ENCODE data around the gene SLC26A9.

Gene SLC26A9, protein sequence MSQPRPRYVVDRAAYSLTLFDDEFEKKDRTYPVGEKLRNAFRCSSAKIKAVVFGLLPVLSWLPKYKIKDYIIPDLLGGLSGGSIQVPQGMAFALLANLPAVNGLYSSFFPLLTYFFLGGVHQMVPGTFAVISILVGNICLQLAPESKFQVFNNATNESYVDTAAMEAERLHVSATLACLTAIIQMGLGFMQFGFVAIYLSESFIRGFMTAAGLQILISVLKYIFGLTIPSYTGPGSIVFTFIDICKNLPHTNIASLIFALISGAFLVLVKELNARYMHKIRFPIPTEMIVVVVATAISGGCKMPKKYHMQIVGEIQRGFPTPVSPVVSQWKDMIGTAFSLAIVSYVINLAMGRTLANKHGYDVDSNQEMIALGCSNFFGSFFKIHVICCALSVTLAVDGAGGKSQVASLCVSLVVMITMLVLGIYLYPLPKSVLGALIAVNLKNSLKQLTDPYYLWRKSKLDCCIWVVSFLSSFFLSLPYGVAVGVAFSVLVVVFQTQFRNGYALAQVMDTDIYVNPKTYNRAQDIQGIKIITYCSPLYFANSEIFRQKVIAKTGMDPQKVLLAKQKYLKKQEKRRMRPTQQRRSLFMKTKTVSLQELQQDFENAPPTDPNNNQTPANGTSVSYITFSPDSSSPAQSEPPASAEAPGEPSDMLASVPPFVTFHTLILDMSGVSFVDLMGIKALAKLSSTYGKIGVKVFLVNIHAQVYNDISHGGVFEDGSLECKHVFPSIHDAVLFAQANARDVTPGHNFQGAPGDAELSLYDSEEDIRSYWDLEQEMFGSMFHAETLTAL

DNA sequence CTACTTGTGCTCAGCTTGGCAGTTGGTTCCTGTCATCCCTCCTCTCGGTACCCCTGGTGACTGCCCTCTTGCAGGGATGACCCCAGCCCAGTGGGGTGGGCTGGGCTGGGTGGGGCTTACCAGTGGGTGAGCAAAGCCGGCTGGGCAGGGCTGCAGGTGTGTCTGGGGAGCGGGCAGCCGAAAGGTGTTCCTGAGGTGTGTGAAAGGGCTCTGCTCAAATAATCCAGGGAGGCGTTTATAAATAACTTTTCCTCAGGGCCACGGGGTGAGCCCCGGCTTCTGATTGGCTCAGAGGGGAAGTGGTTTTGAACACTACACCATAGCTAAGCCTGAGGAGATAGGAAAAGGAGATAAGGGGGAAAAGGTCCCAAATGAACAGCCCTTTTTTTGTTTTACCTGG, at the start of gene SLC26A9:
Gene SLC26A9 (minus strand): TSS at position 212 of the 400 bp plus-strand sequence. CDS start 7,636 bp downstream, outside the sequence.
- DNase-seq: no peak

DNA sequence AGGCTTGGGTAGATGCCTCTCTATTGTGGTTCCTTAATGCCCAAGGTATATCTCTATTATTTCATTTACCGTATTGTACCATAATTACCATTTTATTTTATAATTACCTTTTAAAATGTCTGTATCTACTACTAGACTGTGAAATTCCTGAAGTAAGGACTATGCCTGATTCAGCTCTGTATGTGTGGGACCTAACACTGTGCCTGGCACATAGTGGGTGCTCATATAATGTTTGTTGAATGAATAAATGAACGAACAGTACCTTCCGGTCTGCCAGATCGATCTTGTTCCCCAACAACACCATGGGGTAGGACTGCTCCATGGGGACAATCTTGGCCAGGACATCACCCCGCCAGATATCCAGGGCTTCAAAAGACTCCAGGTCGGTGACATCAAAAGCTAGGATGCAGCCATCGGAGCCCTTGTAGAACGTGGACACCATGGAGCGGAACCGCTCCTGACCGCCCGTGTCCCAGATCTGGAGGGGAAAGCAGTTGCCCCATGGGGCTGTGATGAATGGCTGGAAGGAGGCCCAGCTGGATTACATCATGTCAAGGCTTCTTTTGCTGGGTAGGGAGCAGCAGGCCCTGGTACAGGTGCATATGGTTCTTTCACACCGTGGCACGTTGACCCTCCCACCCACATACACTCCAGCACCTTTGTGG, 49.1 kb upstream of the SLC26A9 start:
- DNase-seq: no peak

DNA sequence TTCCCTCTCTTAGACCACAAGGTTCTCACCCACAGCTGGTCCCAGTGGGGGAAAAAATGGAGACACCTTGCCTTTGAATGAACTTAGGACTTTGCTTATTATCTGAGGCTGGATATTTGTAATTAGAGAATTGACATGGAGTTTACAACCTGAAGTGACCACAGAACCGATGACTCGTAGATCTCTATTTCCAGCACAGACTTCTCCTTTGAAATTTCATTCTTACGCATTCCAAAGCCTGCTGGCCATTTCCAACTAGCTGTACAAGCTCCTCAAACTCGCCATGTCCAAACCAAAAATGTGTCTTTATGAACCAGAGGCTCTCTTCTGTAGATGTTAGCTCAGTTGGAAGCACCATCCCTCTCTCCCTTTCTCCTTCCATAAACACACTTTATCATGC, 48.0 kb upstream of the SLC26A9 start:
- no peak for DNase-seq

DNA sequence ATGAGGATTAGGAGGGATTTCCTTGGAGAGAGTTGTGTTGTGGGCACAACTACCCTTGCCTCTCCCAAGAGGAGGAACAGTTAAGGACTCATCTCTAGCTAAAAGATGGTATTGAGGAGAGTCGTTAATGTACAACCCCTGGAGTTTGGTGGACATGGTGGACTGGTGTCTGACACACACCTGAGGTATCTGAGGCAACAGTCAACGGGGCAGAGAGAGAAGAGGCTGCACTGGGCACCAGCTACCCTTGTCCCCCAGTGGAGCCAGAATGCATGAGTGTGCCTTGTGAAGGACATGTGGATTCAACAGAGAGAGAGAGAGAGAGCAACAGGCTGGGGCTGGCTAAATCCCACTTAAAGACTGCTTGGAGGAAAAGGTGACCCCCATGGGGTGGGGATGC, 47.0 kb upstream of the SLC26A9 start:
- no peak for DNase-seq

DNA sequence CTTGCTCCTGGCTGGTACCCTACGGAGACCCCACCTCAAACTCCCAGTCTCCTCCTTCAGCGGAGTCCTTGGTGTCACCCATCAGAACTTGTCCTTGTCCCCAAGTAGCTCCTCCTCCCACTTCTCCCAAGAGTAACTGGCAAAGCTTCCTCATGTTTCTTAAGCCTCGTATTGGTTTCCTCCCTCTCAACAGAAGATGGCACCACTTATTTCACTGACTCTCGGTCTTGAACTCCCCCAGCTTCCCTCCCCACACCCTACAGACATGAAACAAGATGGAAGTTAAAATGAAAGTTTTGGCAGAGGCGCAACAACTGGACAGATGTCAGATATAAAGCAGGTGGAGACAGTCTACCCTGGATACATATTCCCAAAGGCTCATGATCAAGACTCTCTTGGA, 46.5 kb upstream of the SLC26A9 start:
- DNase-seq: no peak

DNA sequence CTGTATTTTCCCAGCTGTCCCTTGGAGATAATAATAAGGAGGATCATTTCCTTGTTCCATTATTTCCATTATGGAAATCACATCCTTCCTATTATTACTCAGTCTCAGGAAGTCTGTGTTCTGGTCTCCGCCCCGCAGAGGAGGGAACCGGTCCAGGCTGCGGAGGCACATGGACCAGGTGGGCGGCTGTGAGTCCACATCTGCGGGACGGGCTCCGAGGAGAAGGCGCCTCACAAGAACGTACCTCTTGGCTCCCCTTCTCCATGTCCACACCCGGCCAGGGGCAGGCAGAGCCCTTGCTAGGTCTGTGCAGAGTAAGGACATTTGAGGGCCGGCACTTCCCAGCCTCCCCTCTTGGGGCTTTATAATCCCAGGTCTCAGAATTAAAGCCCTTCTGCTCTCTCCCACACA, 45.3 kb upstream of the SLC26A9 start:
- DNase-seq: no peak

DNA sequence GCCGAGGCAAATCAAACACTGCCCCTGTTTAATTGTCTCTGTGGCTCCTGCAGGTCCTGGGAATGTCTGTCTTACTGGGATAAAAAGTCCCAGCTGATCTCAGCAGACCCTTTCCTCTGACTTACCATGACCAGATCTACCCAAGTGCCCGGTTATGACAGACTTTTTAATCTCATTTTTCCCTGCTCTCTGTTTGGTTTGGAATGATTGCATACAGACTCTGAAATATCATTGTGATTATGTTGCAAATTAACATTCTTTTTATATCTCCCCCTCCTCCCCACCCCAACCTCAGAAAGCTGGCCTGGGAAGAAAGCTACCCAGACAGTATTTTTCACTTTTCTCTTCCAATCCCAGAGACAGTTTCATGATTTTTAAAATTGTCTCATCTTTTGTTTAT, 43.6 kb upstream of the SLC26A9 start:
- no peak for DNase-seq

DNA sequence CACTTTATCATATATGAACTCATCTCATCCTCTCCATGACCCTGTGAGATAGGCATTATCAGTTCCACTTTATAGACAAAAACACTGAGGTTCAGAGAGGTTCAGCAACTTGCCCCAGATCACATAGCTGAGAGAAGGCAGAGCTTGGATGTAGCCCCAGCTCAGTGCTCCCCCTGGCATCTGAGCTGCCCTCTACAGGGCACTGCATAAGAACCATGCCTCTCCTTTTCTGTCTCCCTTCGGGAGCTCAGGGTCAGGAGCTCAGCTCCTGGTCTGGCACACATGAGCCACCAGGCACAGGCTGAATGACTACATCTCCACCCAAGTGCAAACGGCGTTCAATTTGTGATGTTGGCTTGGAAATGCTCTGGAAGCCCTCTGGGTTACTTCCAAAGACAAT, 43.0 kb upstream of the SLC26A9 start:
- no peak for DNase-seq

DNA sequence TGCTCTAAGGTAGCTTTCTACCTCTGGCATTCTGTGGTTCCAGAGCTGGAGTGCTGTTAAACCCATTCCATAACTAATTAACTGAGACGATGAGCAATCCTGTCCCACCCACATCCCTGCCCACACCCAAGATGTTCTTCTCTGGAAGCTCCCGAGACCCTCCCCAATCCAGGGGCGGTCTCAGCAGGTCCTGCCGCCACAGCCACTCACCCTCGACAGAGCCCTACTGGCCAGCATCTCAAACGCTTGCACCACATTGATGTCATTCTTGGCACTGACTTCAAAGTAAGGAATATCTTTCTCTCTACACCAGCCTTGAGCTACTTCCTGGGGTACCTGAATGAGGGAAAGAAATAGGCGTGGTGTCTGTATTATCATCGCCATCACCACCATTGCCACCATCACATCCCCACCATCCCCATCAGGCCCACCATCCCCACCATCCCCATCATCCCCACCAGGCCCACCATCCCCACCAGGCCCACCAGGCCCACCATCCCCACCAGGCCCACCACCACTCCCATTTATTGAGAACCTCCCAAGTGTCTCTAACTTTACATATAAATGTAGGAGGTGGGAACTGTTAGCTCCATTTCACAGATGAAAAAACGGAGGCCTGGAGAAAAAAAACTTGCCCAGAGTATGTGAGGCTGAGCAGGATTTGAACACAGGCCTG, 42.2 kb upstream of the SLC26A9 start:
- DNase-seq: no peak

DNA sequence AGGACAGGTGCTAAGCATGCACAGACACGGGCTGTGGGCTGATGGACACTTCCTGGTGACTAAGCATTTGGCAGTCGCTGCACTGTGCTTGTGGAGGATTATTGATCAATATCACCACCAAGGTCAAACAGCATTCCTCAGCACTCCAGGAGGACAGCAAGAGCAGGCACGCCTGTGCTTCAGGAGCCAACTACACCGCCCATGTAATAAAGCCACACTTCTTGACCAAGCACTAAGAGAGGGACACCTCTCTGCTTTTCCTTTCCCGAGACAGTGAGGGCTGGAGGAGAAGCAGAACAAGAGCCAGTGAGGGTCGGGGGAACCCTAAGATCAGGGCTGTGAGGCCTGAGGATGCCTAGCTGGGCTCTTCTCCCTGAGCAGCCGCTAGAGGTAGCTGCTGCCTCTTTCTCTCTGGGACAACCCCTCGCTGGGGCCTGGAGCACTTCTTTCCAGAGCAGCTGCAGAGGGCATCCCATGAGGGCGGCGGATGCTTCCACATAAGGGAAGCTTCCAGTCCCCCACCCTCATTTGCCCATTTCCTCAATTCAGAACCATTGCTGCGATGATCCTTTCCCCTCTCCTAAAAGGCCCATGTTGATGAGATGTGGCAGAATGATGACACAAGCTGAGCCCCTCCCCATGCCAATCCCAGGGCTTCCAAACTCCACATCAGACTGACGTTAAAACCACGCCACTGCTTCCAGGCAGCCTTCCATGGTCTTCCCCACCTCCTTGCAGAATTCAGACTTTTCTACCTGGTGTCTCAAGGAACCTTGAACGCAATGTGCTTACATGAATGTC, 40.9 kb upstream of the SLC26A9 start:
- peak; percentile 33 for DNase-seq

DNA sequence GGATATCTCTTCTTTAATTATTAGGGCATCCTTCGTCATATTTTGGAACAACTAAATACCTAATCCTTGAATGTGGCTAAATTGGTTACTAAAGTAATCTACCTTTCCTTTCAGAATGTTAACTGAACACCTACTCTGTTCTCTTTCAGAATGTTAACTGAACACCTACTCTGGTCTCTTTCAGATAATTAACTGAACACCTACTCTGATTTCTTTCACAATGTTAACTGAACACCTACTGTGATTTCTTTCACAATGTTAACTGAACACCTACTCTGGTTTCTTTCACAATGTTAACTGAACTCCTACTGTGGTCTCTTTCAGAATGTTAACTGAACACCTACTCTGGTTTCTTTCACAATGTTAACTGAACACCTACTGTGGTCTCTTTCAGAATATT, 38.0 kb upstream of the SLC26A9 start:
- no peak for DNase-seq

DNA sequence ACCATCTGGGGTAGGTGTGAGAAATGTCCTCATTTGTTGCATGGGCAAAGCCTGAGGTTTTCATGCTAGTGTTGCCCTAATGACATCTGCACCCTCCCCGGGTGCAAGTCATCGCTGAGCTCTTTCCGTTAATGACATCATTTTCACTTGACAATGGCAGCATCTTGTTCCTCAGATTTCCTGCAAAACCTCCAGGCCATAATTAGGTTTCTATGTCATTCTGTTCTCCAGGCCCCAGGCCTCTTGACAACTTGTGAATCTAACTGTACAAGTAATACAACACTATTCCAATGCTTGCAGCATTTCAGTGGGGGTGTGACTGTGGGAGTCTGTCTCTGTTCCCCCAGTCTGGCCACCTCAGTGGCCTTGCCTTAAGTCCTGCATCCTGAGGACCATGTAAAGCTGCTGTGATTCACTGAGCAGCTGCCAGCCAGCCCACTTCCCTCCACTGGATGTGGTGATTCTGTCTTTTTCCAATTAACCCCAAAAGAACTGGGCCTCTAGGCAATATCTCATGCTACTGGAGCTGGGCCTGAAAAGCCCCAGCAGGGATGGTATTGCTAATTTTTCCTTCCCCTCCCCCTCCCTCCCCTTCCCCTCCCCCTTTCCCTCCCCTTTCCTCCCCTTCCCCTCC, 37.1 kb upstream of the SLC26A9 start:
- no peak for DNase-seq

DNA sequence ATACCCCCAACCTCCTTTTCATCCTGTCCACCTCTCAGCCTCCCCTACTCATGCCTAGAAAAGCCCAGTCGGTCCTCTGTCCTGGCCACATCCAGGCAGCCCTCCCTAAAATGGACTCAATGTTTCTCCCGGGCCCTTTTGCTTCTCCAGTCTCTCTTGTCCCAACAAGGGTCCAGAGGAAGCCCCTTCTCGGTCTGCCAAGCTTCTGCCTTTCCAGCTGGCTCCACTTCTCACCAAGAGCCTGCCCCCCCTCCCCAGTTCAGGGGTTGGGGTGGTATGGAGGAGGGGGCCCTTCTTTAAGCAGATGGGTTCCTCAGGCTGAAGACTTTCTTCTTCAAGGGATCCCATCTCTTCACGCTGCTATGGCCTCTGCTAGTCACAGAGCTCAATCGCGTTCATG, 36.0 kb upstream of the SLC26A9 start:
- DNase-seq: no peak

DNA sequence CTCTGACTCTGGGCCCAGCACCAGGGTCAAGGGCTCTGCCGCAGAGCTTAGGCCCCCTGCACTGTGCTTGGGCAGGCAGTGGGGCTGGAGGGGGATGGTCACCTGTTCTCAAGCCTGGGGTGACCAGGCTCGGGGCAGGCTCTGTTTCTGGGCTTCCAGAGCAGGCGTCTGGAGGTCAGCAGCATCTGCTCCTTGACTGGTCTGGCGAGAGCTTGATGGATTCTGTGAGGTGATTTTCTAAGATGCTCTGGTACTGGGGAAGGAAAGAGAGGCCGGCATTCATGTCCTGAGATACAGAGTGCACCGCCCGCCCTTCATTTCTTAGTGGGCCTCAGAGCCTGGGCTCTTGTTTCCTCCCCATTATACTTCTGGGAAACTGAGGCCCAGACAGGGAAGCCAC, 35.4 kb upstream of the SLC26A9 start:
- DNase-seq: no peak

DNA sequence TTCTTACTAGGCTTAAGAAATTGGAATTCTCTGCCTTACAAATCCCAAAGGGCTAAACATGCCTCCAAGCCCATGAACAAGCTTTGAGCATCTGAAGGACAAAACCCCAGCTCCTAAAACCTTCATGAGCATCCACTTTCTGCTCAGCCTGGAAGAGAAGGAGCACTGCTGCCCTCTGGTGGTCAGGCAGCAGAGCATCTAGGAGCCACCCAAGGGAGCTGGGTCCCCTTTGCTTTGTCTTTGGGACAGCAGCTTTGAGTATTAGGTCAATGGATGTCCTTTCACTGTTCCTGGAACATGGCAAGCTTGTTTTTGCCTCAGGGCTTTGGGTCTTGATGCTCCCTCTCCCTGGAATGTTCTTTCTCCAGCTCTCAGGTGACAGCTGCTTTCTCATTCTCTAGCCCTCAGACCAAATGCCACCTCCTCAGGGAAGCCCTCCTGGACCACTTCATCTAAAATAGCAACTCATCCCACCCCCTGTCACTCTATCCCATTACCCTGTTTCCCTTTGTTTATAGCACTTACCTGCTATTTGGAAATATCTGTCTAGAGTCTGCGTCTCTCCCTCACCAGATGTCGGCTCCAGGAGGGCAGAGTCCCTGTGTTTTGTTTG, 34.3 kb upstream of the SLC26A9 start:
- DNase-seq: peak; percentile 66

DNA sequence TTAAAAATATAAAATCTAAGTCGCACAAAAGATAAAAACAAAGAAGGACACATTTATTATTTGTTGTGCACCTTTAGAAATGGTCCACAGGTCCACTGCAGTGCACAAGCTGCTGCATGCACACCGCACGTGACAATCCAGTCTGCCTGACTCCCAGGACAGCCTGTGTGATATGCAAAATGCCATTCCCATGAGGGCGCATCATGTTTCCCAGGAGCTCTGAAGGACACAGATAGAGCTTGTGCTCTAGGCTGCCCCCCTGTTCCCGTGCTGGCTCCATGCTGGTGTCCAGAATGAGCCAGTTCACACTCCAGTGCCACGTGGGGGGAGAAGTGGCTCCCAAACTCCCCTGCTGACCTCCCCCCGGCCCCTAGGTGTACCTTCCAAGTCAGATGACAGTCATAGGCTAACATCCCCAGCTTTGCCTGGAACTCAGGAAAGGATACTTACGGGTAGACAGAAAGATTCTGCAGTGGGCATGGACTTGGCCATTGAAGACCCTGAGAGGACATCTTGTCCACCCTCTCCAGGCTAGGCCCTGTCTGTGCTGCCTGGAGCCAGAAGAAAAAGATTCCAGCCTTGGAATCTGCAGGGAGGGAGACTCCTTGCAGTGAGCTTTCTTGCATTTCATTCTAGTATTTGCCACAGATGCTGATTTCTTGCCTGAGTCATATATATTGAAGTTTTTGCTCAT, 33.6 kb upstream of the SLC26A9 start:
- DNase-seq: no peak

DNA sequence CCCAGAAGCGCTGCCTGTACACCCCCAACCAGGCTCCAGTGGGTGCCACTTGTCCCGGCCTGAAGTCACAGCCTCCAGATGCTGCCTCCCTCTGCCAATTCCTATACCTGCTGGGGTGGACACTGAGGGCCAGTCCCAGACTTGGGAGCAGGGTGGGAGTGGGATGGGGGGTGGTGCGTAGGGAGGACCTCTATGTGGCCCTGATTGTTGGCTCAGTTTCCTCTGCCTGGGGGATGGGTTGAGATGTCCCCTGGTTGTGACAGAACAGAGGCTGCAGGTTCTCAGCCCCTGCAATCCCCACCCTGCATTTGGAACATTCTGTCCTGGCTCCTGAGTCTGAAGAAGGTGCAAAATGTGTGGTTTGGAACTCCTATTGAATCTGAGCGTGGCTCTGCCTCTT, 32.8 kb upstream of the SLC26A9 start:
- no peak for DNase-seq

DNA sequence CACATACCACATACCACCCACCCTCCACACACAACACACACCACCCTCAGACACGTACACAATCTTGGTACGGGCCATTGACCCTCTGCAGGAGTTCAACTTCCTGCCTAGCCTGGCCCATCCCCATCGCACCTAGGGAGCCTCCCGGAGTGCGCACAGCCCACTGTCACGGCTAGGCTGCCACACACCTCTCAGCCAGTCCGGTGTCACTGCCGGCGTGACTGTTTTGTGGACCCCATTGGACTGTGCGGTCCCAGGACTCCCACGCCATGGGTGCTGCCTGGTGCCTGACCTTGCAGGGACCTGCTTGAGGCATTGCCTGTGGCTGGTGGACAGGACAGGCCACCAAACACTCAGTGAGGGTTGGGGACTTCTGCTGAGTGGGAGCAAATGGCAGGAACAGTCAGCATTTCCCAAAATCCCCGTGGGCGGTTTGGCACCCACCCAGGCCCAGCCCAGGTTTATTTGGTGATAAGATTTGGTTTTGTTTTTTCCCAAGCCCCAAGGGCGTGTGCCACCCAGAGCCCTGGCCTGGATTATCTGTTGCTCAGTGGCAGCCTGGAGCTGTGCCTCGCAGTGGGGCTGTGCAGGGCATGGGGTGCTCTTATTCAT, 32.2 kb upstream of the SLC26A9 start:
- DNase-seq: no peak

DNA sequence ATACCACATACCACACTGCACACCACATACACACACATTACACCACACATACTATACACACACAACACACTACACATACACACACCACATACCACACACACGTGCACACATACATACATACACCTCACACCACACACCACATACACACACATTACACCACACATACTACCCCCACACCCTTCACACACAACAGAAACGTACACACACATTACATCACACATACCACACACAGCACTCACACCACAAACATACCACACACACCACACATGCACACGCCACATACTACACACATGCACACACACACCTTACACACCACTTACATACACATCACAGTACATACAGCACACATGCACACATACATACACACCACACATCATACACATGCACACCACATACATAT, 31.5 kb upstream of the SLC26A9 start:
- no peak for DNase-seq
